C4-2B (cell line): Measurements from ENCODE around the gene USP30.
"Not testable (repeated sequence)": the region's sequence is repeated elsewhere in the genome, so short reads cannot be mapped to it uniquely, and the experiment has no call there.

ENCODE experiments used
- ZFX ChIP-seq: fragments of 450-650 bp; IDR thresholded peaks from 2 replicates; pipeline ENCODE4 v1.6.1; 2017
- TF ChIP-seq, protein P1 (sequence below): fragments of 450-650 bp; conservative IDR thresholded peaks from 2 replicates; pipeline ENCODE4 v1.5.1; 2017; ENCODE audit warnings: mild to moderate bottlenecking

- TF ChIP-seq, protein P1, sequence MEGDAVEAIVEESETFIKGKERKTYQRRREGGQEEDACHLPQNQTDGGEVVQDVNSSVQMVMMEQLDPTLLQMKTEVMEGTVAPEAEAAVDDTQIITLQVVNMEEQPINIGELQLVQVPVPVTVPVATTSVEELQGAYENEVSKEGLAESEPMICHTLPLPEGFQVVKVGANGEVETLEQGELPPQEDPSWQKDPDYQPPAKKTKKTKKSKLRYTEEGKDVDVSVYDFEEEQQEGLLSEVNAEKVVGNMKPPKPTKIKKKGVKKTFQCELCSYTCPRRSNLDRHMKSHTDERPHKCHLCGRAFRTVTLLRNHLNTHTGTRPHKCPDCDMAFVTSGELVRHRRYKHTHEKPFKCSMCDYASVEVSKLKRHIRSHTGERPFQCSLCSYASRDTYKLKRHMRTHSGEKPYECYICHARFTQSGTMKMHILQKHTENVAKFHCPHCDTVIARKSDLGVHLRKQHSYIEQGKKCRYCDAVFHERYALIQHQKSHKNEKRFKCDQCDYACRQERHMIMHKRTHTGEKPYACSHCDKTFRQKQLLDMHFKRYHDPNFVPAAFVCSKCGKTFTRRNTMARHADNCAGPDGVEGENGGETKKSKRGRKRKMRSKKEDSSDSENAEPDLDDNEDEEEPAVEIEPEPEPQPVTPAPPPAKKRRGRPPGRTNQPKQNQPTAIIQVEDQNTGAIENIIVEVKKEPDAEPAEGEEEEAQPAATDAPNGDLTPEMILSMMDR: not testable (repeated sequence)
- not testable (repeated sequence) for TF ChIP-seq ZFX
Observed at GRCh38 chr12:109048706-109049105, 3.7 kb upstream of the USP30 start.
